NT2/D1 (cell line): ENCODE measurements around the gene ARFGEF3.

Experiments used
- DNase-seq: peaks from one replicate; pipeline ENCODE4 v3.0.0-alpha.2; 2011; ENCODE audit warnings: low read depth, low spot score
- H3K27me3 ChIP-seq: 2 replicates; pipeline ENCODE4 v1.6.0; 2011; ENCODE audit warnings: mild to moderate bottlenecking; ENCODE audit not compliant: insufficient read length, insufficient read depth
- H3K36me3 ChIP-seq: 2 replicates; pipeline ENCODE4 v1.6.1; 2011; ENCODE audit warnings: mild to moderate bottlenecking, low read length, mixed read lengths; ENCODE audit not compliant: insufficient read depth, insufficient read length
- H3K4me1 ChIP-seq: 2 replicates; pipeline ENCODE4 v1.5.1; 2011; ENCODE audit not compliant: insufficient read depth, insufficient read length
- H3K4me3 ChIP-seq: 2 replicates; pipeline ENCODE4 v1.5.1; 2011; ENCODE audit warnings: low read depth; ENCODE audit not compliant: insufficient read length
- H3K9ac ChIP-seq: 2 replicates; pipeline ENCODE4 v1.6.0; 2011; ENCODE audit warnings: low read depth; ENCODE audit not compliant: insufficient read length
- H3K9me3 ChIP-seq: 2 replicates; pipeline ENCODE4 v1.5.1; 2011; ENCODE audit warnings: mild to moderate bottlenecking, low read length; ENCODE audit not compliant: insufficient read depth
- SUZ12 ChIP-seq: IDR thresholded peaks from 2 replicates; pipeline ENCODE4 v1.6.1; 2011; ENCODE audit not compliant: insufficient read length, insufficient read depth; ENCODE audit errors: extremely low read depth
- YY1 ChIP-seq: IDR thresholded peaks from 2 replicates; pipeline ENCODE4 v1.6.1; 2011; ENCODE audit not compliant: insufficient read length, insufficient read depth
- ZNF274 ChIP-seq: IDR thresholded peaks from 2 replicates; pipeline ENCODE4 v1.6.1; 2011; ENCODE audit warnings: mild to moderate bottlenecking, low read depth, low read length

The ARFGEF3 gene

DNA sequence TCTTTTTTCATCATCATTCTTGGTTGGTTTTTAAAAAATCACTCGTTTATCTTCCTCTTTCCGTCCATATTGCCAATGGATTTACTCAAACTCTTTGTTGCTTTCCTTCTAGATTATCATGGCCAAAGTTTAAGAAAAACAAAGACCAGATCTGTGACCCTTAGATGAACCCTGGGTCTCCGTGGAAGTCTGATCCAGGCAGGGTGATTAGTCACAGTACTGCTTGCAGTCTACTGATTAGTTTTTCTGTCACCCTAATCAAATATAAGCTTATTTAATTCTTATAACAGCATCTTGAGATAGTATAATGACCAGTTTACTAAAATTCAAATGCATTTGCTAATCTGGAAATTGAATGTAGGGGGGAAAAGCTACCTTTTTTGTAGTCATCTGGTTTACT, 210.0 kb downstream of the ARFGEF3 start:
- H3K27me3 ChIP-seq = no peaks in the 10 kb centered on the region
- H3K36me3 ChIP-seq = no peaks in the 10 kb centered on the region
- no peaks in the 10 kb centered on the region for H3K9me3 ChIP-seq
- H3K9ac ChIP-seq = no peak overlapping the region
- H3K4me3 ChIP-seq = no peak overlapping the region
- no peak for DNase-seq
- H3K4me1 ChIP-seq = peaks cover 3% of the 10 kb centered on the region
- TF ChIP-seq YY1 = no peak
- TF ChIP-seq ZNF274 = no peak
- TF ChIP-seq SUZ12 = no peak

GRCh38 chr6:138372711-138373463, 211.1 kb downstream of the ARFGEF3 start:
- Histone ChIP-seq H3K36me3 (no peaks in the 10 kb centered on the region), H3K27me3 (no peaks in the 10 kb centered on the region), H3K9me3 (no peaks in the 10 kb centered on the region), H3K4me1 (peaks cover 3% of the 10 kb centered on the region), H3K9ac (no peak overlapping the region), H3K4me3 (no peak overlapping the region)
- TF ChIP-seq ZNF274 (no peak), YY1 (no peak), SUZ12 (no peak)
- DNase-seq = no peak

DNA sequence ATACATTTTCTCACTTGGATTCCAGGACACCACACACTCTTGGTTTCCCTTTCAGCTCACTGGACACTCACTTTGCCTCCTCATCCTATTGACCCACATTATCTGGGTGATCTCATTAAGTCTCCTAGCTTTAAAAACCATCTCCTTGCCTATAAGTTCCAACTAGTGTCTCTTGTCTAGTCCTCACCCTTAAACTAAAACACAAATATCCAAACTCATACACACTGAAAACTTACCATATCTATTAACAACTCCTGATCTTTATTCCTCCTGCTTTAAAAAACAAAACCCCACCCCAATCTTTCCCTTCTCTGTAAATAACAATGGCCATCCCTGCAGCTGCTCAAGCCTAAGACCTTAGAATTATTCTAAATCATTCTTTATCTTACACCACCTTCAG, 212.5 kb downstream of the ARFGEF3 start:
- TF ChIP-seq YY1 = no peak
- no peak for TF ChIP-seq ZNF274
- no peak for TF ChIP-seq SUZ12
- Histone ChIP-seq H3K27me3 (no peaks in the 10 kb centered on the region), H3K4me1 (peaks cover 3% of the 10 kb centered on the region), H3K4me3 (no peak overlapping the region), H3K9ac (no peak overlapping the region), H3K9me3 (no peaks in the 10 kb centered on the region), H3K36me3 (no peaks in the 10 kb centered on the region)
- no peak for DNase-seq

- no peaks in the 10 kb centered on the region for H3K27me3 ChIP-seq
- H3K9me3 ChIP-seq = no peaks in the 10 kb centered on the region
- no peak for DNase-seq
- no peaks in the 10 kb centered on the region for H3K36me3 ChIP-seq
- H3K4me1 ChIP-seq = peaks cover 3% of the 10 kb centered on the region
- no peak overlapping the region for H3K9ac ChIP-seq
- TF ChIP-seq YY1 = no peak
- no peak for TF ChIP-seq ZNF274
- TF ChIP-seq SUZ12 = no peak
- H3K4me3 ChIP-seq = no peak overlapping the region
Measured at GRCh38 chr6:138374815-138375214, 213.1 kb downstream of the ARFGEF3 start.

- DNase-seq = no peak
- Histone ChIP-seq H3K4me1 (peaks cover 3% of the 10 kb centered on the region), H3K9me3 (no peaks in the 10 kb centered on the region), H3K4me3 (no peak overlapping the region), H3K36me3 (no peaks in the 10 kb centered on the region), H3K27me3 (no peaks in the 10 kb centered on the region), H3K9ac (no peak overlapping the region)
- no peak for TF ChIP-seq SUZ12
- TF ChIP-seq ZNF274 = no peak
- no peak for TF ChIP-seq YY1
Measured at GRCh38 chr6:138377042-138377441, 215.3 kb downstream of the ARFGEF3 start.

GRCh38 chr6:138377844-138378243, 216.1 kb downstream of the ARFGEF3 start, which contains the start of gene SMIM28:
SMIM28 (plus strand) TSS chr6:138377905; CDS start chr6:138378073, 168 bp downstream.
- H3K27me3 ChIP-seq = no peaks in the 10 kb centered on the region
- peaks cover 3% of the 10 kb centered on the region for H3K4me1 ChIP-seq
- H3K9me3 ChIP-seq = no peaks in the 10 kb centered on the region
- TF ChIP-seq YY1 = no peak
- DNase-seq = no peak
- no peak within 1 kb of the TSS for H3K4me3 ChIP-seq
- no peaks in the 10 kb centered on the region for H3K36me3 ChIP-seq
- H3K9ac ChIP-seq = no peak within 1 kb of the TSS

DNA sequence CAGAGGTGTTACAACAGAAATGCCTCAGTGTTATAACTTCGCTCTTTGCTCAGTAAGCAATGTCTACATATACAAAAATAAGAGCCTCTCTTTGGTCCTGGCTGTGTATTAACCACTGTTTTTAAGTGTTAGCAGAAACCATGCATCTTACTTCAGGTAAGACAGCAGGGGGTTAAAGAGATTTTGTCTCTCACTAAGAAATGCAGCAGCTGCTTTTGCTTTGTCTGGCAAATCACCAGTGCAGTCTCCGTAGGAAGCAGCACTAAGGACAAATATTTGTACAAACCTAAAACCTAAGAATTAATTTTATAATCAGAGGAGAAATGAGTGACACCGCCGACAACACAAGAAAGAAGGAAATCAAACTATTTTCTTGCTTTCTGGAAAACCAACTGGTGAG, 216.7 kb downstream of the ARFGEF3 start:
- no peak for DNase-seq
- H3K27me3 ChIP-seq = no peaks in the 10 kb centered on the region
- H3K36me3 ChIP-seq = no peaks in the 10 kb centered on the region
- no peak overlapping the region for H3K9ac ChIP-seq
- H3K9me3 ChIP-seq = no peaks in the 10 kb centered on the region
- no peak overlapping the region for H3K4me3 ChIP-seq
- H3K4me1 ChIP-seq = peaks cover 3% of the 10 kb centered on the region
- TF ChIP-seq ZNF274 (no peak), YY1 (no peak), SUZ12 (no peak)
